K562 (cell line): ENCODE data around the gene RNGTT. TPM values are rescaled to one million over a fixed set of nuclear protein-coding genes. Genes with fewer than 3 reads are reported as not detected.

ENCODE experiments used
- ATAC-seq: fragments of 200-7000 bp; cut with Tn5 transposase; 3 replicates; pipeline ENCODE4 v1.9.1; 2020; ENCODE audit warnings: moderate library complexity
- BruUV-seq: library from RNA; stranded (reverse); fragments of 400-500 nt; replicated peaks from 2 replicates; lab custom pipeline; 2021; lab: Mats Ljungman, UMichigan
- CTCF ChIA-PET: fragments of 300-600 bp; formaldehyde crosslinking; extraction: SDS; loops from one replicate; lab custom pipeline; 2021; ENCODE audit warnings: low intra/inter-chr PET ratio; lab: Yijun Ruan, JAX
- POLR2A ChIA-PET: fragments of 300-600, 350-650 bp; sonication (Branson Sonifier 250); formaldehyde crosslinking; extraction: SDS; loops from one replicate; lab custom pipeline; 2021; ENCODE audit warnings: antibody characterized with exemption, inconsistent platforms; lab: Yijun Ruan, JAX
- DNase-seq, 4 experiments: peaks; one replicate each; pipeline versions ENCODE4 v3.0.0 to v3.0.0-alpha.2; 2011 to 2018; ENCODE audit warnings: low spot score in 3 of 4, mixed read lengths in 3 of 4; ENCODE audit errors: extremely low read depth in 1 of 4
- FAIRE-seq: peaks from 2 replicates; lab custom pipeline; 2011; peaks lifted over from hg19 to GRCh38; lab: Jason Lieb, UNC
- H2AFZ ChIP-seq: 2 replicates; pipeline ENCODE4 v1.6.0; 2011; ENCODE audit warnings: low read depth, low read length, control low read depth, inconsistent platforms
- H3K27ac ChIP-seq: fragments of 200-600 bp; 3 replicates; pipeline ENCODE4 v1.8.0; 2011; ENCODE audit warnings: low read depth, mild to moderate bottlenecking, control low read depth, inconsistent platforms, low read length, moderate library complexity, mixed read lengths; ENCODE audit errors: extremely low read depth
- H3K27me3 ChIP-seq, 2 experiments: fragments of 300-600 bp in 1 of 2; 2 replicates in 1 of 2; 3 replicates in 1 of 2; pipeline versions ENCODE4 v1.6.0 to v1.8.0; 2011; ENCODE audit warnings: inconsistent platforms in 2 of 2, low read length in 2 of 2, mild to moderate bottlenecking in 1 of 2, mixed read lengths in 1 of 2, moderate library complexity in 1 of 2; ENCODE audit not compliant: control insufficient read depth in 2 of 2, insufficient read depth in 2 of 2
- H3K36me3 ChIP-seq: fragments of 300-600 bp; 3 replicates; pipeline ENCODE4 v1.8.0; 2011; ENCODE audit warnings: mild to moderate bottlenecking, low read length, inconsistent platforms; ENCODE audit not compliant: control insufficient read depth, insufficient read depth
- H3K4me1 ChIP-seq, 2 experiments: fragments of 200-600 bp in 1 of 2; replicated peaks in 1 of 2; 2 replicates in 1 of 2; 3 replicates in 1 of 2; pipeline versions ENCODE4 v1.5.1 to v1.8.0; 2011; ENCODE audit warnings: inconsistent platforms in 2 of 2, low read length in 2 of 2, mild to moderate bottlenecking in 1 of 2, mixed read lengths in 1 of 2, moderate library complexity in 1 of 2; ENCODE audit not compliant: control insufficient read depth in 2 of 2, insufficient read depth in 2 of 2
- H3K4me2 ChIP-seq: 2 replicates; pipeline ENCODE4 v1.6.1; 2011; ENCODE audit warnings: low read length, control low read depth, inconsistent platforms, mixed read lengths; ENCODE audit not compliant: insufficient read depth
- H3K4me3 ChIP-seq: fragments of 200-600 bp; sonication (generic), shearing (Covaris generic); 2 replicates; pipeline ENCODE4 v1.5.1; 2016; ENCODE audit warnings: control low read depth, inconsistent platforms
- H3K79me2 ChIP-seq: fragments of 200-600 bp; 3 replicates; pipeline ENCODE4 v1.8.0; 2011; ENCODE audit warnings: low read length, inconsistent platforms; ENCODE audit not compliant: control insufficient read depth, insufficient read depth
- H3K9ac ChIP-seq, 2 experiments: 2 replicates each; pipeline versions ENCODE4 v1.6.0 to v1.6.1; 2011; ENCODE audit warnings: low read depth in 2 of 2, low read length in 2 of 2, control low read depth in 1 of 2, inconsistent platforms in 1 of 2, mild to moderate bottlenecking in 1 of 2, mixed read lengths in 1 of 2; ENCODE audit not compliant: insufficient read depth in 1 of 2
- H3K9me1 ChIP-seq: one replicate; pipeline ENCODE4 v1.6.0; 2011; ENCODE audit warnings: inconsistent platforms, mild to moderate bottlenecking, low read length, moderate library complexity; ENCODE audit not compliant: control insufficient read depth, insufficient read depth
- H3K9me3 ChIP-seq: replicated peaks from 2 replicates; pipeline ENCODE4 v1.5.1; 2011; ENCODE audit warnings: low read depth, low read length, inconsistent platforms; ENCODE audit not compliant: control insufficient read depth, insufficient read depth
- H4K20me1 ChIP-seq: replicated peaks from 2 replicates; pipeline ENCODE4 v1.6.1; 2011; ENCODE audit warnings: low read length, inconsistent platforms, mixed read lengths; ENCODE audit not compliant: control insufficient read depth, insufficient read depth
- C11orf30 ChIP-seq: fragments of 450-650 bp; IDR thresholded peaks from 2 replicates; pipeline ENCODE4 v1.6.1; 2016; ENCODE audit warnings: low read depth, mild to moderate bottlenecking
- ELF4 ChIP-seq: fragments of 450-650 bp; formaldehyde crosslinking; IDR thresholded peaks from 2 replicates; pipeline ENCODE4 v1.4.0; 2022; ENCODE audit warnings: missing genetic modification characterization
- FOXA1 ChIP-seq: fragments of 450-650 bp; IDR thresholded peaks from 2 replicates; pipeline ENCODE4 v1.6.1; 2016; ENCODE audit warnings: mild to moderate bottlenecking, borderline replicate concordance
- FOXA3 ChIP-seq, 2 experiments: fragments of 450-650 bp in 1 of 2; sonication (generic) in 1 of 2; formaldehyde crosslinking; IDR thresholded peaks in 1 of 2; conservative IDR thresholded peaks in 1 of 2; 2 replicates each; pipeline versions ENCODE4 v1.4.0 to v1.8.0; 2020 to 2022; ENCODE audit warnings: mild to moderate bottlenecking in 2 of 2, missing genetic modification reagents in 1 of 2
- GTF2F1 ChIP-seq: IDR thresholded peaks from 2 replicates; pipeline ENCODE4 v1.6.1; 2011; ENCODE audit warnings: low read depth, low read length, improper control_type of control experiment
- HES1 ChIP-seq: fragments of 450-650 bp; IDR thresholded peaks from 2 replicates; pipeline ENCODE4 v1.6.1; 2016; ENCODE audit warnings: low read depth, mild to moderate bottlenecking, moderate library complexity
- MAFF ChIP-seq: IDR thresholded peaks from 2 replicates; pipeline ENCODE4 v1.6.1; 2012; ENCODE audit warnings: low read length, improper control_type of control experiment
- MAFG ChIP-seq: fragments of 450-650 bp; conservative IDR thresholded peaks from 2 replicates; pipeline ENCODE4 v1.6.1; 2016; ENCODE audit warnings: missing genetic modification characterization, missing compliant biosample characterization
- MAFK ChIP-seq: IDR thresholded peaks from 2 replicates; pipeline ENCODE4 v1.6.1; 2011; ENCODE audit warnings: low read length, improper control_type of control experiment
- NCOA1 ChIP-seq: fragments of 450-650 bp; IDR thresholded peaks from 2 replicates; pipeline ENCODE4 v1.6.1; 2016; ENCODE audit warnings: low read depth
- PCBP2 ChIP-seq: fragments of 200-400 bp; formaldehyde crosslinking; IDR thresholded peaks from 2 replicates; pipeline ENCODE4 v1.6.1; 2018; ENCODE audit warnings: low read length, low read depth, mild to moderate bottlenecking, moderate library complexity; ENCODE audit not compliant: poor library complexity, severe bottlenecking
- TAL1 ChIP-seq: fragments of 450-650 bp; IDR thresholded peaks from 2 replicates; pipeline ENCODE4 v1.6.1; 2016; ENCODE audit warnings: mild to moderate bottlenecking
- ZNF316 ChIP-seq: fragments of 450-650 bp; IDR thresholded peaks from 2 replicates; pipeline ENCODE4 v1.6.1; 2016
- whole genome bisulfite sequencing: fragments of 100-300 bp; shearing (Covaris generic); methylation state at CpG from one replicate; pipeline ENCODE4 v1.1.6; 2016; ENCODE audit warnings: low coverage, mixed read lengths; ENCODE audit not compliant: insufficient coverage; ENCODE audit errors: missing lambda C conversion rate; 5-methylcytosine and 5-hydroxymethylcytosine counted together
- in situ Hi-C: fragments of 300-500 bp; cut with MboI; formaldehyde crosslinking; loops from 4 replicates; pipeline ENCODE4 v1.15.0; 2018; ENCODE audit warnings: inconsistent platforms, mixed read lengths
- intact Hi-C: fragments of 100-400 bp; cut with micrococcal nuclease; formaldehyde crosslinking; loops from 2 replicates; pipeline ENCODE4 v1.14.2; 2022
- polyA plus RNA-seq, 8 experiments: library from polyadenylated mRNA; depleted of rRNA in 4 of 8; stranded (reverse) in 5 of 8; unstranded in 3 of 8; fragments of >200 nt; fragmentation: Nextera tagmentation in 2 of 8; fragmentation: Illumina TruSeq in 1 of 8; extraction: Ambion mirVana in 2 of 8; extraction: Trizol in 1 of 8; gene quantifications; 2 replicates each; pipeline versions ENCODE4 v1.2.1 to v1.2.3, GENCODE V29; 2011 to 2014; ENCODE audit warnings: inconsistent platforms in 1 of 8, missing spikeins in 1 of 8
- total RNA-seq, 7 experiments: library from RNA; depleted of rRNA in 6 of 7; stranded (reverse); fragments of >200 nt in 6 of 7; fragmentation: Illumina TruSeq in 2 of 7; extraction: Trizol in 2 of 7; gene quantifications; 2 replicates each; pipeline versions ENCODE4 v1.2.1 to v1.2.3, GENCODE V29; 2011 to 2021; ENCODE audit warnings: low replicate concordance in 1 of 7

The RNGTT gene
- total and polyA plus RNA-seq, 9 of the 15 experiments (the other 6 are each of a cell fraction or from before 2014, with no cell fraction given) = 6.1 to 31.7 (median 19.5) TPM

DNA sequence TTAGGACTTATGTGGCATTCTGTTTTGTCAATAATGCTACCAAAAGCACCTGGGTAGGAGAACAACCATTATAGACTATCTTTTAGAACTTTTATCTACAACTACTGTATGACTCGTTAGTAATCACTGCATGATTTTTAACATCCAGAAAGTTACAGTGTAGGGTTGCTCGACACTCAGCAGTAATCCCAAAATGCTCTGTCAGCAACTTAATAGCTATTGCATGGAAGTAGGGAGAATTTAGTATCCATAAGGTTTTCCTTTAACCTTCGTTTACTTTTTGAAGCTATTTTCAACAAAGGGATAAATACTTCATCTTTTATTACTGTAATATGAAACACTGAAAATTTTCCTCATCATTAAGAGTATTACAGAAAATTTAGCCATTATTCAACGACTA is 309.5 kb downstream of the RNGTT start:
- H4K20me1 ChIP-seq = no peaks in the 10 kb centered on the region
- no TSS peak for BruUV-seq
- no peak for DNase-seq
- TF ChIP-seq MAFF (peak; percentile 64), NCOA1 (no peak), ELF4 (no peak), MAFK (peak; percentile 68), TAL1 (no peak), GTF2F1 (no peak), PCBP2 (no peak), FOXA1 (no peak), C11orf30 (peak; percentile 64), ZNF316 (peak; percentile 77), MAFG (tag) (peak; percentile 43; the same call in 1 of the 2 replicates), HES1 (no peak), FOXA3 (CRISPR knock-in tag; conservative IDR thresholded peaks at IDR 0.05 in 1 of 2, IDR thresholded peaks at IDR 0.05 in 1 of 2) (no peak)
- TF ChIP-seq, all 486 proteins: peak for 5
- WGBS = 31% methylated on average over 4 of the region's 4 CpGs
- Histone ChIP-seq H3K9me1 (no peaks in the 10 kb centered on the region), H3K79me2 (no peaks in the 10 kb centered on the region), H3K9ac (no peak overlapping the region), H3K27ac (no peak overlapping the region), H2AFZ (no peak overlapping the region), H3K4me2 (no peak overlapping the region), H3K27me3 (no peaks in the 10 kb centered on the region), H3K9me3 (no peaks in the 10 kb centered on the region), H3K36me3 (no peaks in the 10 kb centered on the region), H3K4me3 (no peak overlapping the region), H3K4me1 (no peaks in the 10 kb centered on the region)
- FAIRE-seq = no peak
- ChIA-PET POLR2A (no interaction called here), CTCF (no interaction called here)
- intact Hi-C loops (no loop called here), in situ Hi-C loops (no loop called here)
- no peak for ATAC-seq
